ENCODE data around the gene DYRK3.
"Not testable (repeated sequence)": the region's sequence is repeated elsewhere in the genome, so short reads cannot be mapped to it uniquely, and the experiment has no call there.

DYRK3 gene

DNA sequence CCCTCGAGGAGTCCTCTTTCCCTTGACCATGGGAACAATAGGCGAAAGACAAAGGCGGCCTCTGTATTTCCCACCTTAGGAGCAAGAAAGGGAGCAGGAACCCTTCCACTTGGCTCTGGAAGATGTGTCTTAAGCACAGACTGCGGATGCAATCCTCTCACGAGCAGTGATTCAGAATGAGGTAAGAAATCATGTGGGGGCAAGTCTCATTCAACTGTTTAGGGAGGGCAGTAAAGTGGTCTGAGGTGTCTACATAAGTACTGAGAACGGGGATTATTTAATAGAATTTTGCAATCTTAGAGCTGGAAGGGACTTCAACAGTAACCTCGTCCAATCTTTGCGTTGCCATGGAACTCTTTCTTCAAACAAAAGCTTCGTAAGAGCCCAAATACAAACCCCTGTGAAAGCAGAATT is 1.6 kb upstream of the DYRK3 start:
- DNase-seq: no peak

DNA sequence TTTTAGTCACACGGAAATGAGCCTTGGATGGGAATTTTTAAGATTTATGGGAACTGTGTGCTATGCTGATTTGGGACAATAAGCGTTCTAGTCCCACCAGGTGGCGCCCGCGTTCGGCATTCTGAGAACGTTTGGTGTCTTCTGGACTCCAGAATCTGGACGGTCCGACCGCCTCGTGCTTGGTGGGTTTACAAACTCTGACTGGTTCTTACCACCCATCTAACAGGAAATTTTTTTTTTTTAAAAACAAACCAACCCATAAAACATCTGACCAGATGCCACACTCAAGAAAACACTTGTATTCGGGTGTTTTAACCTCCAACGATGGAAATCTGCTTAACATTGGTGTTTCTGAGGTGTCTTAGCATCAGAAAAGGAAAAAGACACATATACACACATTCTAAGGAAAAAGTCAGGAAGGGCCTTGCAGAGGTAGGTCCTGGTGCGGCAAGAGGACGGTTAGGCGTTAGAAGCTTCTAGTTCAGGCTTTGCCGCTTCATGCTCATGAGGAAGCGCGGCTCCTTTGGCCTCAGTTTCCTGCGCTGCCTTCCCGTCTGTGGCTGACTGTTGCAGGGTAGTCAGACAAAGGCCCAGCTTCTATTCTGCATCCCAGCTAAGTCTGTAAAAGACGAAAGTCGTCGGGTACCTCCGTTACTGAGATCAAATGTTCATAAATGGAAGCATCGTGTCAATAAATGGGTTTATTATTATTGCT is 814 bp upstream of the DYRK3 start:
- peak; percentile 94 for DNase-seq

DNA sequence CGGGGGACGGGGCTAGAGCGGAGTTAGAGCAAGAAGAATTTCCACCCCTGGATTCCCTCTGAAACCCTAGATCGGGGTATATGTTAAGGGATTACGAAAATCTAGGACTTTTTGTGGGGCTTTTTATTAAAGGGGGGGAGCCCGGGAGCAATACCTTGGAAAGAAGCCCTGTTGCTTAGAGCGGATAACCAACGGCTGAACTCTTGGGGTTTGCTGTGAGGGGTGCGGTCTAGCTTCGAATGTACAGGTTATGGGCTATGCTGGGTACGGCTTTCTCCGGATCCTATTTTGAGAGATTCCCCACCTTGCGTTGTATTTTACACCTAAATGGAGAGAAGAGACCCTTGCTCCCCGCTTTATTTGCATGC is 626 bp downstream of the DYRK3 start:
- DNase-seq: peak; percentile 76

DNA sequence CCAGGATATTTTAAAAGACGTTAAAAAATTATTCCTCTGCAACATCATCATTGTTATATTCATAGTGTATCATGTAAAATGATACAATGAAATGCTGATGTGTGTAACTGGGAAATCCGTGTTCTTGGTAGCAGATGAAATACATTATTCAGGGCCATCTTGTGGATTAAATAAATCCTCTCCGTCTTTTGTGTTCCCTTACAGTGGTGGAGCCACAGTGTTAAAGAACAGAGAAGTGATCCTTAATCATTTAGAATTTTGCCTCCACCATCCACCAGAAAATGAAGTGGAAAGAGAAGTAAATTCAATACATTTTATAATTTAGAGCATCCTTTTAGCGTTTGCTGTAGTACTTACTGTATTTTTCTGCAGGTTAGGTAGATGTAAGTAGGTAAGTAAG is 1.3 kb downstream of the DYRK3 start:
- DNase-seq: peak; percentile 30

DNA sequence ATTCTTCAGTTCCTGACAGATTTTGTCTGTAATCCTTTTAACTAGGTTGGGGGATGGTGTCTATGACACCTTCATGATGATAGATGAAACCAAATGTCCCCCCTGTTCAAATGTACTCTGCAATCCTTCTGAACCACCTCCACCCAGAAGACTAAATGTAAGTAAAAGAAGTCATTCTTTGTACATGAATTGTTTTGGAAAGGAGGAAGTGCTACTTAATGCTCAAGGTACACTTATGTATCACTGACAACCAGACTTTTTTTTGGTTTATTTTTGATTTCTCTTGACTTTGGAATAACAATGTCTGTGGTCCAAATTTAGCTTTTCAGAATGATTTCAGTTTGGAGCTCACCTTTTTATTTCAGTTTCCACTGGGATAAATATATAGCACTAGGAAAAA is 2.3 kb downstream of the DYRK3 start:
- peak; percentile 11 for DNase-seq

DNA sequence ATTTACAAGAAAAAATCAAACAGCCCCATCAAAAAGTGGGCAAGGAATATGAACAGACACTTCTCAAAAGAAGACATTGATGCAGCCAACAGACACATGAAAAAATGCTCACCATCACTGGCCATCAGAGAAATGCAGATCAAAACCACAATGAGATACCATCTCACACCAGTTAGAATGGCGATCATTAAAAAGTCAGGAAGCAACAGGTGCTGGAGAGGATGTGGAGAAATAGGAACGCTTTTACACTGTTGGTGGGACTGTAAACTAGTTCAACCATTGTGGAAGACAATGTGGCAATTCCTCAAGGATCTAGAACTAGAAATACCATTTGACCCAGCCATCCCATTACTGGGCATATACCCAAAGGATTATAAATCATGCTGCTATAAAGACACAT is 6.7 kb downstream of the DYRK3 start:
- not testable (repeated sequence) for DNase-seq

DNA sequence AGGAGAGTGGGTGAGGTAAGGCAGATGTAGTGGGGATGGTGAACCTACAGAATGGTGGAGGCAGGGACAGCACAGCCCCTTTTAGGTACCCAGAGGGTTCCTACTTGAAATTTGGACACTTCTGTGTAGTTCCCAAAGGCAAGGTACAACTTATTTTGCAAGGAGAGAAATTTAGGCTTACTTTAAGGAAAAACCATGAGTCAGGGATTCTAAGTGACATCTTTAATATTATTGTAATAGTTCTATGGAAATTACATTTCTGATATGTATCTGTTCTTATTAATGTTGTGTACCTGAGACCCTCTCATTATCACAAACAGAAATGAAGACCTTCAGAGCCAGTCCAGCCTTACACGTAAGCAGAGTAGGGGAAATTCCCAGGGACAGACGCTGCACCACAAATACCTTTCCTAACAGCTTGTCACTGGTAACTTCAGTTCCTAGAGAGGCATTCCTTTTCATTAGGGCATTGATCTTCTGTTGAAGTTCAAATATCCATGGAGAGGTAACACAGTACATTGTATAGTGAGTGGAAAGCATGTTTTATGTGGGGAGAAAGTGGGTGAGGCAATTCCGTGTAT is 7.9 kb downstream of the DYRK3 start:
- DNase-seq: no peak

DNA sequence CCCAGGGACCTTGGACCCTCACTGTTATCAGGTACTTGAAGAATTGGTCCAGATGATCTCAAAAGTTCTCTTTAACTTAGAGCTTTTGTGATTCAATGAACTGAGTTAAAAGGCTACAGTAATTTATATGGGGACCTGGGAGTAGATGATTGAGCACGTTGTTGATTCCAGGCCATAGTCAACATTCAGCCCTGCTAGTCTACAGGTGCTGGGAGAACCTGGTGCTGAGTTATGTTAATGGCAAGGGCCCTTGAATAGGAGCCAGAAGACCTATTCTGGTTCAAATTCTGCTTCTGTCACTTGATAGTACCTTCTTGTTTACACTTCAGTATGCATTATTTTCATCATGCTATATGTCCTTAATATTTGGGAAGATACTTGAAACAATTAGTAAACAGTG is 11.2 kb downstream of the DYRK3 start:
- no peak for DNase-seq

DNA sequence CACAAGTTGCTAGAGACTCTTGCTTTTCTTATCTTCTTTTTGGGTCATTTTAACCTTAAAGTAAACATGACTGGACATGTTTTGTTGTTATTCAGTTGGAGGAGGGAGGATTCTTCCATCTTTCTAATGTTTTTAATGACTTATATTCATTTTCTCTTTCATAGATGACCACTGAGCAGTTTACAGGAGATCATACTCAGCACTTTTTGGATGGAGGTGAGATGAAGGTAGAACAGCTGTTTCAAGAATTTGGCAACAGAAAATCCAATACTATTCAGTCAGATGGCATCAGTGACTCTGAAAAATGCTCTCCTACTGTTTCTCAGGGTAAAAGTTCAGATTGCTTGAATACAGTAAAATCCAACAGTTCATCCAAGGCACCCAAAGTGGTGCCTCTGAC is 11.9 kb downstream of the DYRK3 start:
- no peak for DNase-seq

DNA sequence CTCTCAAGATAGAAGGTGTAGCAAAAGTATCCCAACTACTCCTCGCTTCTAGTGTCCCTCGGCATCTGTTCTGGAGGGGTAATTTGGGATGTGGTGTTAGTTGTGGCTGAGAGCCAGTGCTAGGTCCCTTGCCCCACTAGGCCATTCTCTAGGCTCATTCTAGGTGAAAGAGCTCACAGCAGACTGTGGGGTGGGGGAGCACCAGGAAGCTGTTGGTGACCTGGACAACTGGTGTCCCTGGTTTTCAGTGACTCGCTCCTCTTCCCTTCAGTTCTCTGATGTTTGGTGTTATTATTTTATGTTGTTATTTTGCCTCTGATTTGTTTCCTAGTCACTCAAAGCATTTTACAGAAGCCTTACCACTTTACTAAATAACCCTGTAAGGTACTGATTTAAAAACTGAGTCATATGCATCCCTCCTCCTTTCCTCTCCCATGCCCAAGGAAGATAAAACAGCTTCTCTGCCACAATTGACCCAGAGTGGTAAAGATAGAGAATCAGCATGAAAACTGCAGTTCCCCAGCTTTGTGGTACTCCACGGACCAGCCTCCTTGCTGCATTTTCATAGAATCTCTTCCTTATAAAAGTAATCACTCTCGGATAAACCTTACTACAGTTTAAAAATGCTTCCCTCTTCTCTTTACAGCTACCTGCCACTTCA is 14.1 kb downstream of the DYRK3 start:
- DNase-seq: no peak

DNA sequence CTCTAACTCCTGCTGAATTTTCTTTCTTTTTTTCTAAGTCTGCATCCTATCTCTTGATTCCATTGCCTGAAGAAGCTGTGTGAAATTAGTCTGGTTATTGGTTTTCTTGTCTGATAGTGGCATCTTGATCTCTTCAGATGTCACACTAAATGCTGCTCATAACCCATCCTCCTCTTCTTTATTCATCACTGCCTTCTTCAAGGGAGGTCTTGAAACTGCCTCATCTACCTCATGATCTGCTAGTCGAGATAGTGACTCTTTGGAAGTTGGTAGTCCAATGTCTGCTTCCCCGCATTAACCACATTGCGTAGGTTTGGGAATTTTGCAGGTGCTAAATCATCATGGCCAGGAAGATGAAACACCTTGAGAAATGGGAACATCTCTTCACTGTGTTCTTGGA is 15.7 kb downstream of the DYRK3 start:
- no peak for DNase-seq

DNA sequence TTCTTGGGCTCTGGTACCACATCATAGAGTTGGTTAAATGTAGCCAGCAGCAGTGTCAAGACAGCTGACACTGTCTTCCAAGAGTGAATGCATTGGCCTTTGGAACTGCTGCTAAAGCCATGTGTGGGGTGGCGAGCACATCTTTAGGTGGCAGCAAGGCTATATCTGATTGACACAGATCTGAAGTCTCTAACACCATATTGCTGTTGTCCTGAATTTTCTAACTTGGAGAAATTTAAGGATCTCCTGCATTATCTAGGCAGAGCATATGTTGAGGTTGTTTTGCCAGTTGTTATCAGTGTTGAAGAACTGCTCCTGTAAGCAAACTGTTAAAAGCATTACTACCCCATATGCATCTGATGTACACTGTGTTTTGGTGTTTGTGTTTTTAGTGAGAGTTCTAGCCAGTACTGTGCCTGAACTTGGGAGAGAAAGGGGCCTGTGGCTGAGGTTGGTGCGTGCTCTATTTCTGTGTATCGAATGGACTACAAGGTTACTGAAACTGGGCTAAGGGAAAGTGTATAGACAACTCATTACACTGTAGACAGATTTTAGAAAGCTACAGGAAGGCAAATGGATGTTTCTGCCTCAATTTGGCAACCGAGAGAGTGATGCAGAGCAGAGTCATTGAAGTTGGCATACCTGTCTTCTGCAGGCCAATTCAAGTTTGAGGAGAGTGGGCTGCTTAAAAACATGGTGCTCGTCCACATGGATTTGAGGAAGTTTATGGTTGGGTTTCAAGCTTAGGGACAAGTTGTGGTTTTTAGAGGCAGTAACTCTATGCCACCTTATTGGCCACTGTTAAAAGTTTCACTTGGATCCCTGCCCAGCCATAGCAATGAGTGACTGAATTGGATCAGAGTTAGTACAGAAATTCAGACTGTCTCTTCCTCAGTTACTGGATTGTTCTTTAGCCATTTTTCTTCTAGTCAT is 16.9 kb downstream of the DYRK3 start:
- no peak for DNase-seq

DNA sequence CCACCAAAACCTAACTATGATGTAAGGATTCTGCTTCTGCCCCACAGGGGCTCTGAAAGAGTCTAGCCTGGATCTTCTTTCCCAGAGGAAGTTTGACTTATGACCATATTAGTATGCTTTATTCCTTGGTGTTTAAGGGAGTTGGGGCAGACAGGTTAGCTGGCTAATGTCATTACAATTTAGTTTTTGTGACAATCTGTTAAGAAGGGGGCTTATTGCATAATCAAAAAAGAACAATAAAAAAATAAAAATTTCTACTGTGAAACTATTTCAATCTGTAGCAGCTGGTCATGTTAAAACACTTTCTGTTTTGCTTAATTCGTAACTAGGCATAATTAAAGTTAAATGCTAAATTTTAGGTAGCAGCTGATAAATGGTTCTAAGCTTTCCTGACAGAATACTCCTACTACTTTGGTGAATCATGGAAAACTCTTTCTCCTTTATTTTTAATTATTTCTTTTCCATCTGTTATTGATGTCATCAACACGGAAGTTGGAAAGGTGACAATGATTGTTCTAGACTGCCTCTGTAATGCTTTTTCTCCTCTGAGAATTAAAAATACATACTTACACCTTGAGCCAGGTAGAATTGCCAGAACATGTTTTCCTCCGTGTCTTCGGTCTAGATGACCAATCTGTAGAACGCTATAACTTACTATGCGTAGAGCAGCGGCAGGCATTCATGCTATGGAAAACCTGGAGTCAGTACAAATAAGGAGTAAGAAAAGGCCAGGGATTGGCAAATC is 18.6 kb downstream of the DYRK3 start:
- DNase-seq: no peak

DNA sequence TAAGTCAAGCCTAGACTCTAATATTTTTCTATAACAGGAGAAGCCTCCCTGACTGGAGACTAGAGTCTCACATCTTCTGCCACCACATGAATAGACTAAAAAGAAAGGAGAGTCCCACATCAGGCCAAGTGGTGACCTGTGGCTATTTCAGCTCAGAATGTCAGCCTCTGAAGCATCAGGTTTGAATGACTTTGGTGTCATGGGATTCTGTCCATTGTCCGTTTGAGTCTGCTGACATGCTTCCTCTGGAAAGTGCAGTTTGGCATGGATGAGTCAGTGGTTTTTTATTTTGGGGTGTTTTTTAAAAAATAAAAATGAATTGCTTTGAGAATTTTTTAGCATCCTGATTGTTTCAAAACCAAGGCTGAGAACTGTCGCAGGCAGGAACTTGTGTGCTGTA is 19.5 kb downstream of the DYRK3 start:
- DNase-seq: no peak

DNA sequence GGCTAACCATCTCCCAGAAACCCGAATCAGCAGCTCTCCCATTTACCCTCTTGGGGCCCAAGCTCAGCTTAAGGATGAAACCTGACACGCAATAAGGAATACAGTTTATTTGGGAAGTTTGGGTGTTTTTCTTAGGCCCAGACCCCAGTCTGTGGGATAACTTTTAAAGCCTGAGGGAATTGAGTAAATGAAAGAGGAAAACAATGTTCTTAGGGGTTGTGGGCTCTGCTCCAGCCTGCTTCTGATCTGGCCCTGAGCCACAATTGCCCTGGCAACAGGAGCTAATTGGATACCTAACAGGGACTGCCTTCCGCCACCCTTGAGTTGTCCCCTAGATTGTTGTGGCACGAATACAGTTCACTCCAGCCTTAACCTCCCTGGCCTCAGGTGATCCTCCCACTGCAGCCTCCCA is 20.1 kb downstream of the DYRK3 start:
- peak; percentile 69 for DNase-seq

DNA sequence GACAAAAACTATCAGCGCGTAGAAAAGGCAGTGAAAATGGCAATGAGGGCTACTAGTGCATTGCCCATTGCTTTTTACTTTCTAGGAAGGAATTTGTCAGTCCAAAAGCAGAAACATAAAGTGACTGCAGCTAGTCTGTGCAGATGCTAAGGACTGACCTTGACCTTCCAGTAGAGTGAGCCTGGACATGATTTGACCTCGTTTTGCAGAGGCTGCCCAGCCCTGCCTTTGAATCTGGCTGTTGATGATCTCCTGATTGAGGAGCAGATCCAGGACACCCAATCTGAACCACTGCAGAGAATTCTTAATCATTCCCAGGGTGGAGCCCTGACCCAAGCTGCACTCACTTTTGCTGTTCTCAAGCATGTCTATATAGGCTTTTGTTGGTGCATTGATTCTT is 21.6 kb downstream of the DYRK3 start:
- no peak for DNase-seq

DNA sequence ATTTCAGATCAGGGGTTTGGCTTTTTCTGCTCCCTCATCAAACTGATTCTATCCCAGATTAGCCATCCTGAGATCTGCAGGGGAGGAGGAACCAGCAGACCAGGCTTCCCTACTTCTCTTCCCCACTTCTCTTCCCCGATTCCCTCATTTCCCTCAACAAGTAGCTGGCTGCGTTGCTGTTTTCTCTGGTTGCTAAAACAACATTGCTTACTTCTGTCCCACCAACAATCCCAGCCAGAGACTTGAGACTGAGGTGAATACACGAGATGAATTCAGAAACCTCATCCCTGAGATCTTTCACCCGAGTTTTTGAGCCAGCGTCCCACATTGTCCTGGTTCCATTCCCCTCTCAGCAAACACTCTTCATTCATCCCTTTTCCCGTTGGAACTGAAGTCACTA is 22.4 kb downstream of the DYRK3 start:
- DNase-seq: no peak

DNA sequence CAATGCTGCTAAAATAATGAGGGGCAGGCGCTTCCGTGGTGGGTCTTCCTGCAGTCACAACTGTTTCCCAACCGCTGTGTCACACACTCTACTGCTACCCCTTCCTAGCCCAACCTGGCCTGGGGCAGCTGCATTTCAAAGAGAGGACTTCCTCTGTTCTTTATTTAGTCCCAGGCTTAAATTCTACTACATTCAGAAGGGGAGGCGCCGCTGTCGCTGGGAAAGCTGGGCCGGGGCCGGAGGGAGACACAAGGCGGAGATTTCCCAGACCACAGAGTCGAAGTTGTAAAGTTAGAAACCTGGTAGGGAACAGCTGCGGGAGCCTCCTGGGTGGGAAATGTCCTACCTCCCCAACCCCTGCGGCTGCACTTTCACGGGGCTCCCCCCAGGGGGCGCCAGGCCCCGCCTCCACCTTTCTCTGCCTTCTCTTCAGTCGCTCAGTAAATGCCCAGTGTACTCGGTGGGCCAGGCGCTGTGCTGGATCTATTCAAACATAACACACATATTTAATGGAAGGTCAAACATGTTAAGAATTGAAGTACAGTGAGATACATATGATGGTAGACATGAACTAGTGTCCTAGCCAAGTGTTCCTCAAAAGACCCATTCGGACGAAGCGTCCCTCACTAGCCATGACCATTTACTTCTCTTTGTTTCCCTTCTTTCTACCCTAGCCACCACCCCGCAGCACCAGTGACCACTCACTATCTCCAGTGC is 23.1 kb downstream of the DYRK3 start:
- DNase-seq: peak; percentile 64

DNA sequence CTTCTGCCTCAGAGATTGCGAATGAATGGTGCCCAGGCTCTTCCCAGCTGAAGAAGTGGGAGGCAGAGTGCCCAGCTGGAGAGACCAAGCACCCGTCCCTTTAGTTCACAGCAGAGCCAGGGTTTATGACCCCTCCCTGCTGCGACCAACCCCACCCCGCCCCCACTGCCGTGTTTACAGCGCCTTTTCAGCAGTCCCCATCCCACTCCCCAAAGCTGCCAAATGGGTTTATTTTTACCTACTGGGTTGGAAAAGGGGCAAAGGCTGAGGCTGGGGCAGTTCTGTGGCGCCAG is 23.6 kb downstream of the DYRK3 start:
- no peak for DNase-seq

DNA sequence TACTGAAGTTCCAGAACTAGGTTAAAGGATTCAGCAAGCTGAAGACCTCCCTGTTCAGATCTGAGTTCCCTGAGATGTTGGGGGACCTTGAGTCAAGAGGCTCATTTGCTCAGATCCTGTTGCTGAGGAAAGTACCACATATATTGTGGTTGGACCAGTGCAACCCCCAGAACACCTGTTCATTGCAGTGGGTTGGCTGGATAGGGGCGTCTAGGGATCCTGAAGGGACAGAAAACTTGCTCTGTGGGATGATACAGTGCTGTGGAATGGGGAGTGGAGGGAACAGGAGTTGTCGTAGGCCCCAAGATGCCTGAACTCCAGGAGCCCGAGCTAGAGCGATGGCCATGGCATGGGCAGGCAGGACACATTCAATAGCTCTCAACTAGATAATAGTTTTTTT is 24.8 kb downstream of the DYRK3 start:
- no peak for DNase-seq

DNA sequence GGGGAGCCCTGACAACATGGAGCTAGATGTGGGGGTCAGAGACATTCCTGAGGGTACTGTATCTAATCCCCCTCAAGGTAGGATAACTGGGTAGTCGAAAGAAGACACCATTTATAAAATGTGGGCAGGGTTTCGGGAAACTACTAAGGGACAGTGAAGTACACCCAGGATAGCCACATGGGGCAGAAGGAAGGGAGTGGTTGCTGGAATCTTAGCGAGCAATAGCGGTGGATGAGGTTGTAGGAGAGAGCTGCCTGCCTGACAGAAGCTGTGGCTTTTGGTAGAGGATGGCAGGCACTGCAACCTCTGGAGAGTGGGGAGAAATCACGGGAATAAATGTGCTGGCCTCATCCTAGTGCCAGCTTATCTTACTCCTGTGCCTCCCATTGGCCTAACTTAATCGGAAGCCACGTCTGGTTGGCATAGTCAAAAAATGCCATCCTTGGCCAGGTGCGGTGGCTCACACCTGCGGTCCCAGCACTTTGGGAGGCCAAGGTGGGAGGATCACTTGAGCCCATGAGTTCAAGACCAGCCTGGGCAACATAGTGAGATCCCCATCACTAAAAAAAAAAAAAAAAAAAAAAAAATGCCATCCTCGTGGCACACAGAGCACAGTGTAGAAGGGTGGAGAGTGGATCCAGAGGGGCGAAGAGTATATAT is 26.0 kb downstream of the DYRK3 start:
- no peak for DNase-seq
